BJ (cell line): ENCODE data around the gene SLC8A1. TPM values are rescaled to one million over a fixed set of nuclear protein-coding genes. Genes with fewer than 3 reads are reported as not detected.

Experiments used
- CTCF ChIA-PET: fragments of 350-600 bp; formaldehyde crosslinking; extraction: SDS; loops from one replicate; lab custom pipeline; 2021; ENCODE audit warnings: antibody characterized with exemption, inconsistent platforms; lab: Yijun Ruan, JAX
- POLR2A ChIA-PET: fragments of 300-600 bp; sonication (Branson Sonifier 250); formaldehyde crosslinking; extraction: SDS; loops from one replicate; lab custom pipeline; 2021; ENCODE audit warnings: antibody characterized with exemption; lab: Charles Lee
- DNase-seq: peaks from one replicate; pipeline ENCODE4 v3.0.0-alpha.2; 2011; ENCODE audit warnings: low read depth
- H3K27me3 ChIP-seq: 2 replicates; pipeline ENCODE4 v1.6.0; 2011; ENCODE audit warnings: low read length; ENCODE audit not compliant: control insufficient read depth, insufficient read depth
- H3K36me3 ChIP-seq: 2 replicates; pipeline ENCODE4 v1.5.1; 2011; ENCODE audit warnings: low read length; ENCODE audit not compliant: control insufficient read depth, insufficient read depth
- H3K4me3 ChIP-seq: 2 replicates; pipeline ENCODE4 v1.5.1; 2011; ENCODE audit warnings: low read depth, mild to moderate bottlenecking, control low read depth, low read length
- polyA plus RNA-seq: library from polyadenylated mRNA; depleted of rRNA; stranded (reverse); fragments of >200 nt; gene quantifications from 2 replicates; pipeline ENCODE4 v1.2.3, GENCODE V29; 2011
- TF ChIP-seq, protein P1 (sequence below): IDR thresholded peaks from 2 replicates; pipeline ENCODE4 v1.5.1; 2011; ENCODE audit warnings: low read depth, mild to moderate bottlenecking, control low read depth, inconsistent platforms, low read length, moderate library complexity; ENCODE audit not compliant: insufficient read depth

Gene SLC8A1
- polyA plus RNA-seq, 1 experiment = 18.5 TPM

- CTCF ChIA-PET = interaction anchor here (0.6 kb wide), 1 partner anchor 627 kb away, joined by 5 read pairs; no protein-coding TSS in a partner anchor
- Histone ChIP-seq H3K36me3 (no peaks in the 10 kb centered on the region), H3K4me3 (no peak overlapping the region), H3K27me3 (no peaks in the 10 kb centered on the region)
- POLR2A ChIA-PET = no interaction called here
- DNase-seq = no peak
- TF ChIP-seq, protein P1, sequence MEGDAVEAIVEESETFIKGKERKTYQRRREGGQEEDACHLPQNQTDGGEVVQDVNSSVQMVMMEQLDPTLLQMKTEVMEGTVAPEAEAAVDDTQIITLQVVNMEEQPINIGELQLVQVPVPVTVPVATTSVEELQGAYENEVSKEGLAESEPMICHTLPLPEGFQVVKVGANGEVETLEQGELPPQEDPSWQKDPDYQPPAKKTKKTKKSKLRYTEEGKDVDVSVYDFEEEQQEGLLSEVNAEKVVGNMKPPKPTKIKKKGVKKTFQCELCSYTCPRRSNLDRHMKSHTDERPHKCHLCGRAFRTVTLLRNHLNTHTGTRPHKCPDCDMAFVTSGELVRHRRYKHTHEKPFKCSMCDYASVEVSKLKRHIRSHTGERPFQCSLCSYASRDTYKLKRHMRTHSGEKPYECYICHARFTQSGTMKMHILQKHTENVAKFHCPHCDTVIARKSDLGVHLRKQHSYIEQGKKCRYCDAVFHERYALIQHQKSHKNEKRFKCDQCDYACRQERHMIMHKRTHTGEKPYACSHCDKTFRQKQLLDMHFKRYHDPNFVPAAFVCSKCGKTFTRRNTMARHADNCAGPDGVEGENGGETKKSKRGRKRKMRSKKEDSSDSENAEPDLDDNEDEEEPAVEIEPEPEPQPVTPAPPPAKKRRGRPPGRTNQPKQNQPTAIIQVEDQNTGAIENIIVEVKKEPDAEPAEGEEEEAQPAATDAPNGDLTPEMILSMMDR = no peak
Observed at GRCh38 chr2:40341198-40341597, 110.7 kb downstream of the SLC8A1 start.

DNA sequence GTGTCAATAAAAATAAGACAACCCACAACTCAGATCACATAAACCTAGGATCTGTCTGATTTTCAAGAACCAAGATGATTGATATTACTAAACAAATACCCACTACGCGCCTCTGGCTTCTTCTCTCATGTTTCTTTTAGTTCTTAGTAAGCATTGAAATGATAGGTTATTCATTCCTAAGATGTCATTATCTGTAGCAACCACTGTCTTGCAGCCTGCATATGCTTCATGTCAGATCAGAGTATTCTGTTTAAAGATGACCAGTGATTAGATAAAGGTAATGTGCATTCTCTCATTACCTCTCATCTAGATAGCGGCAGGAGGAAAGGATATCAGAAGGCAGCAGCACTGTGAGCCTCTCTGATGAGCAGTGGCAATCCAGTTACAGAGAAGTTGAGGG, 112.9 kb downstream of the SLC8A1 start:
- no peak for DNase-seq
- Histone ChIP-seq H3K36me3 (no peaks in the 10 kb centered on the region), H3K4me3 (no peak overlapping the region), H3K27me3 (no peaks in the 10 kb centered on the region)
- TF ChIP-seq, protein P1 = no peak
- CTCF ChIA-PET = interaction anchor here (1.0 kb wide), 1 partner anchor 95 kb away, joined by 3 read pairs; no protein-coding TSS in a partner anchor
- POLR2A ChIA-PET = no interaction called here

GRCh38 chr2:40332191-40332826, 119.6 kb downstream of the SLC8A1 start:
- ChIA-PET CTCF (interaction anchor here (0.5 to 1.7 kb wide), 2 partner anchors 48 to 1270 kb away, joined by 3 to 6 read pairs; no protein-coding TSS in a partner anchor), POLR2A (interaction anchor here (0.7 to 0.9 kb wide), 2 partner anchors 119 to 129 kb away, joined by 3 to 15 read pairs; no protein-coding TSS in a partner anchor)
- DNase-seq = no peak
- Histone ChIP-seq H3K4me3 (no peak overlapping the region), H3K27me3 (no peaks in the 10 kb centered on the region), H3K36me3 (no peaks in the 10 kb centered on the region)
- TF ChIP-seq, protein P1 = no peak

DNA sequence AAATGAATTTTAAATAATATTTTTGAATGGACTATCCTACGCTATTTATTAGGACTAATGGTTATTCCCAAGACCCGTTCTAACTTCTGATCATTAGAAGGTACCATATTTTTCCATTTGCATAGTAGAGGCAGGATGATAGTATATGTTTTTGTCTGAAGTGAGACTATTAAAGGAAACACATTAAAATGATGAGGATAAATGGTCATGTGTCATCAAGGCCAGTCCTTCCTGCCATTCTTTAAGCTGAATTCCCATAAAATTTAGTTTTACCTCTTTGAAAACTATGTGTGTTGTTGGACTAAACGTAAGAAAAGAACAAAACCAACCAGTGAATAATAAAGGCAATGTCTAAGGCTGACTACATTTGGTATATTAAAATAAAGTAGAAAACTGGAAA, 121.8 kb downstream of the SLC8A1 start:
- ChIA-PET CTCF (no interaction called here), POLR2A (no interaction called here)
- no peaks in the 10 kb centered on the region for H3K27me3 ChIP-seq
- H3K4me3 ChIP-seq = no peak overlapping the region
- H3K36me3 ChIP-seq = no peaks in the 10 kb centered on the region
- DNase-seq = no peak
- TF ChIP-seq, protein P1 = no peak

DNA sequence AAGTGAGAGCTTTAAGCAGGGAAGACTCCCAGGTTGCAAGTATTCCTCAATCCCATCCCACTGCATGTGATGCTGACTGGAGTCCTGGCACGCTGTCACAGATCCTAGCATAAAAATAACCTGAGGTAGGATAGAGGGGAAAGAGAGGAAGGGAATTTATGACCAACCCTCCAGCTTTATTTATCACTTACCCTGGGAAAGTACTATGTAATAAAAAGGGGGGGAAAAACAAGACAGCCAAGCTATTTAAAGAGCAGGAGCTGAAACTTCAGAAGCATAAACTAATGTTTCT, 122.2 kb downstream of the SLC8A1 start:
- Histone ChIP-seq H3K27me3 (no peaks in the 10 kb centered on the region), H3K4me3 (no peak overlapping the region), H3K36me3 (no peaks in the 10 kb centered on the region)
- DNase-seq = no peak
- TF ChIP-seq, protein P1 = no peak
- ChIA-PET CTCF (no interaction called here), POLR2A (no interaction called here)
